ENCODE measurements around the gene TOM1L2. TPM values are rescaled to one million over a fixed set of nuclear protein-coding genes. Genes with fewer than 3 reads are reported as not detected.

Gene TOM1L2
- total and polyA plus RNA-seq, 11 donors, result 122 to 345 (median 247) TPM

DNA sequence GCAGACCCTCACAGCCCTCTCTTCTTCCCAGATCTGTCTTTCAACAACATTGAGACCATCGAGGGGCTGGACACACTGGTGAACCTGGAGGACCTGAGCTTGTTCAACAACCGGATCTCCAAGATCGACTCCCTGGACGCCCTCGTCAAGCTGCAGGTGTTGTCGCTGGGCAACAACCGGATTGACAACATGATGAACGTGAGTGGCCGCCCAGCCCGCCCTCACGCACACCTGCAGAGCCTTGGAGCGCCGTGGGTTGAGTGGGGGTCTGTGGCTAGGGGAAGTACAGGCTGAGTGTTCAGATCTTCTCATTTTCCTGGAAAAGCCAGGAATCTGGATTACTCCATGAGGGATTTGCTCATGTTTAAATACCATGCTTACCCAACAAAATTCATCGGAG is 15.7 kb upstream of the TOM1L2 start:
- H3K27ac ChIP-seq, result no peak overlapping the region
- no peaks in the 10 kb centered on the region for H3K27me3 ChIP-seq
- H3K4me3 ChIP-seq, result no peak overlapping the region
- peaks cover 0 to 14% (median 0%) of the 10 kb centered on the region in 9 donors for H3K36me3 ChIP-seq
- H3K9me3 ChIP-seq, result no peaks in the 10 kb centered on the region
- no peaks in the 10 kb centered on the region for H3K4me1 ChIP-seq
- no peak for ATAC-seq
- intact Hi-C loops (cut with DNase I), result no loop called here
- no peak for DNase-seq
- TF ChIP-seq, protein P1, sequence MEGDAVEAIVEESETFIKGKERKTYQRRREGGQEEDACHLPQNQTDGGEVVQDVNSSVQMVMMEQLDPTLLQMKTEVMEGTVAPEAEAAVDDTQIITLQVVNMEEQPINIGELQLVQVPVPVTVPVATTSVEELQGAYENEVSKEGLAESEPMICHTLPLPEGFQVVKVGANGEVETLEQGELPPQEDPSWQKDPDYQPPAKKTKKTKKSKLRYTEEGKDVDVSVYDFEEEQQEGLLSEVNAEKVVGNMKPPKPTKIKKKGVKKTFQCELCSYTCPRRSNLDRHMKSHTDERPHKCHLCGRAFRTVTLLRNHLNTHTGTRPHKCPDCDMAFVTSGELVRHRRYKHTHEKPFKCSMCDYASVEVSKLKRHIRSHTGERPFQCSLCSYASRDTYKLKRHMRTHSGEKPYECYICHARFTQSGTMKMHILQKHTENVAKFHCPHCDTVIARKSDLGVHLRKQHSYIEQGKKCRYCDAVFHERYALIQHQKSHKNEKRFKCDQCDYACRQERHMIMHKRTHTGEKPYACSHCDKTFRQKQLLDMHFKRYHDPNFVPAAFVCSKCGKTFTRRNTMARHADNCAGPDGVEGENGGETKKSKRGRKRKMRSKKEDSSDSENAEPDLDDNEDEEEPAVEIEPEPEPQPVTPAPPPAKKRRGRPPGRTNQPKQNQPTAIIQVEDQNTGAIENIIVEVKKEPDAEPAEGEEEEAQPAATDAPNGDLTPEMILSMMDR (IDR thresholded peaks at IDR 0.05), result no peak
- no peak for TF ChIP-seq POLR2A (IDR thresholded peaks at IDR 0.05)
- WGBS, 4 donors, result 85 to 89% (median 88%) methylated on average over 14 of the region's 14 CpGs

DNA sequence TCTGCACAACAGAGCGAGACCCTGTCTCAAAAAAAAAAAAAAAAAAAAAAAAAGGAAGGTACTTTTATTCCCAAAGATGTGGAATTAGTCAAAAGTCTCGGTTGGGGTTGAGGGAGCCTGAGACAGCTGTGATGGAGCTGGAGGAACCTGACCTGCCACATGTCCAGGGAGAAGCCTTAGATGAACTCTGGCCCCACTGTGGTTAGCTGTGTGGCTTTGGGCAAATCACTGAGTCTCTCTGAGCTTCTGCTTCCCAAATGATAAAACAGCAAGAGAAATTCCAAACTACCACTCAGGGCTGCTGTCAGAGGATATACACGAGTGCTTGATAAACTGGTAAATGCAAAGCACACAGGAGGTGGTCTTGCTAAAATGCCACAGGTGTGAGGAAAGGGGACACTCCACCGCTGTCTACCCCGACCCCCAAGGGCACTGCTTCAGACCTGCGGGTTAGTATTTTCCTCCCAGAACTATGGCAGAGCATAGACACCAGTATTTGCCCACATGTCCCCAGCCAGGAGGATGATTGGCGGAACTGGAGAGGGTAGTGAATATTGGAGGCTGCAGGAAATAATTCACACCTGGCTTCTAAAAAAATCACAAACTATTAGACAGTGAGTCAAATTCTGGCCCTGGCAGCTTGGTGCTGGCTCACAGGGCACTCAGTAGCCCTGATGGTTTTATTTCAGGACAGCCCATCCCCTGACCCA is 15.1 kb upstream of the TOM1L2 start:
- Histone ChIP-seq H3K4me1 (no peaks in the 10 kb centered on the region), H3K27me3 (no peaks in the 10 kb centered on the region), H3K9me3 (no peaks in the 10 kb centered on the region), H3K36me3 (peaks cover 0 to 12% (median 0%) of the 10 kb centered on the region in 9 donors), H3K27ac (no peak overlapping the region), H3K4me3 (no peak overlapping the region)
- intact Hi-C loops (cut with DNase I), result no loop called here
- ATAC-seq (no peak), DNase-seq (no peak)
- WGBS, 4 donors, result 79 to 86% (median 84%) methylated on average over 7 of the region's 7 CpGs
- TF ChIP-seq, protein P1 (IDR thresholded peaks at IDR 0.05), result no peak
- no peak for TF ChIP-seq POLR2A (IDR thresholded peaks at IDR 0.05)

DNA sequence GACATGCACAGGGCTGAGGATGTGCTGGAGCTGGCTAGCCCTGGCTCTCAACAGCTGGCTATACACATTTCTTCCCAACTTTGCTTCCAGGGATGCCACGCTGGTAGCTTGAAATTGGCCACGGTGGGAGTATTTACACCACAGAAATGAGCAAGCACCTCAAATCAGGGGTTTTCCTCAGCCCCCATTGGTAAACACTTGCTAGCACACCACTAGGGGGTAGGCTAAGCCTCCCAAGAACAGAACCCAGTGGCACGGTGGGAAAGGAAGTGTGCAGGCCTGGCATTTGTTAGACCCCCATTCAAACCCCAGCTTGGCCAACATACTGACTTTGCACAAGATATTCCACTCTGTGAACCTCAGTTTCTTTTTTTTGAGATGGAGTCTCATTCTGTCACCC is 13.4 kb upstream of the TOM1L2 start:
- no peak for ATAC-seq
- TF ChIP-seq, protein P1 (IDR thresholded peaks at IDR 0.05), result peak in 2 of 12 donors; percentile 4 to 19
- no peak for TF ChIP-seq POLR2A (IDR thresholded peaks at IDR 0.05)
- no peak for DNase-seq
- H3K4me3 ChIP-seq, result no peak overlapping the region
- 77 to 84% (median 79%) methylated on average over 3 of the region's 3 CpGs for WGBS, 4 donors
- no peaks in the 10 kb centered on the region for H3K4me1 ChIP-seq
- intact Hi-C loops (cut with DNase I), result no loop called here
- H3K36me3 ChIP-seq, result peaks cover 0 to 12% (median 0%) of the 10 kb centered on the region in 9 donors
- H3K27me3 ChIP-seq, result no peaks in the 10 kb centered on the region
- H3K27ac ChIP-seq, result no peak overlapping the region
- no peaks in the 10 kb centered on the region for H3K9me3 ChIP-seq

DNA sequence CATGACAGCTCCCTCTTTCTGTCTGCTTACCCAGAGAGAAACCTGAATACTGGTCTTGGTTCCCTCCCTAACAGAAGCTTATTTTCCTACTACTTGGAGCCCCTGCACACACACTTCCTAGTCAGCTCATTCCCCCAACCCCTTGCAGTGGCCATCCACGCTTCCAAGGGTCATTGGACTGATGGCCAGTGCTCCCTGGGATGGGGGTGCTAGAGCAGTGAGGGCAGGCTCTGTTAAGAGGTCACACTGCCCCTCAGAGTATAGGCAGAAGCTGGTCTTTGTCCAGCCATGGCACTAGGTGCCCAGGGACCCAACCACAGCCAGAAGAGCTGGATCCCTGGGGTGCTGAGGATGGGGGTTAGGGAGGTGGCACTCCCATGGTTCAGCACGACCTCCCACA is 13.0 kb upstream of the TOM1L2 start:
- intact Hi-C loops (cut with DNase I), result no loop called here
- Histone ChIP-seq H3K9me3 (no peaks in the 10 kb centered on the region), H3K27ac (no peak overlapping the region), H3K4me1 (no peaks in the 10 kb centered on the region), H3K27me3 (no peaks in the 10 kb centered on the region), H3K36me3 (peaks cover 0 to 12% (median 0%) of the 10 kb centered on the region in 9 donors), H3K4me3 (no peak overlapping the region)
- ATAC-seq, result no peak
- TF ChIP-seq POLR2A (IDR thresholded peaks at IDR 0.05), result no peak
- TF ChIP-seq, protein P1 (IDR thresholded peaks at IDR 0.05), result no peak
- DNase-seq, result no peak
- WGBS, 4 donors, result 91 to 100% (median 96%) methylated on average over 1 to 2 of the region's 2 CpGs

Measured in heart left ventricle (tissue), 16 donors.